Measurements from ENCODE around the gene NDUFB11.
"Not testable (repeated sequence)": the region's sequence is repeated elsewhere in the genome, so short reads cannot be mapped to it uniquely, and the experiment has no call there.

Gene NDUFB11

DNA sequence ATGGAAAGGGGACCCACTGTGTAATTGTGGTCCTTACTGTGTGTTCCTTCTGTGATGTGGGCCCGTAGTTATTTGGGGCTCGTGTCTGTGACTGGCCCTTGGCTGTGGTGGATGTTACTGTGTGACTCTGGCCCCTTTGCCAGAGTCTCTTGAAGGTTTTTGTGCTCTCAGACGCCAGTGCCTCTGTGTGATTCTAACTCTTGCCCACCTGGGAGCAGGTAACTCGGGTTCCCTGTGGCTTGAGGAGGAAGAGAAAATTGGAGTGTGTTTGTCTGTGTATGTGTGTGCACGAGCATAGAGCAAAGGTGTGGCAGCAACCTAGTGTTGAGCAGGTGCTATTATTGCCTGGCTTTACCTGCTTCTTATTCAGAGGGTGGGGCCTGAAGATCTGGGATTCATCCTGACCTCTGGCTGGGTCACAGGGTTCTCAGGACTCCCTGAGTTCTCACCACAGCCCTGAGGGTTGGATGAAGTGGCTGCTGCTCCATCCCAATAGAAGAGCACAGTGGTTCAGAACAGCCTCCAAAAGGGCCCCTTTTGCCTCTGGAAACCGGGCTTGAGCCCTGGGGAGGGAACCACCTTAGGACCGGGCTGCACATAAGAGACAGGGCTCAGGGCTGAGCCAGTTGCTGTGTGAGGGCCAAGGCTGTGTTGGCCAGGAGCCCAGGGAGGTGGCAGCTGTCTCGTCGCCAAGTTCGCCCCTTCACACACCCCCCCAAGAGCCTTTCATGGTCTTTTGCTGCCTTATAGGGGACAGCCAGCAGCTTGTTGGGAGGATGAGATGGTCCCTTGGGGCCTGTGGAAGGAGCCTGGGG is 1.8 kb upstream of the NDUFB11 start:
- no peak for DNase-seq (ENCODE audit: low spot score)

DNA sequence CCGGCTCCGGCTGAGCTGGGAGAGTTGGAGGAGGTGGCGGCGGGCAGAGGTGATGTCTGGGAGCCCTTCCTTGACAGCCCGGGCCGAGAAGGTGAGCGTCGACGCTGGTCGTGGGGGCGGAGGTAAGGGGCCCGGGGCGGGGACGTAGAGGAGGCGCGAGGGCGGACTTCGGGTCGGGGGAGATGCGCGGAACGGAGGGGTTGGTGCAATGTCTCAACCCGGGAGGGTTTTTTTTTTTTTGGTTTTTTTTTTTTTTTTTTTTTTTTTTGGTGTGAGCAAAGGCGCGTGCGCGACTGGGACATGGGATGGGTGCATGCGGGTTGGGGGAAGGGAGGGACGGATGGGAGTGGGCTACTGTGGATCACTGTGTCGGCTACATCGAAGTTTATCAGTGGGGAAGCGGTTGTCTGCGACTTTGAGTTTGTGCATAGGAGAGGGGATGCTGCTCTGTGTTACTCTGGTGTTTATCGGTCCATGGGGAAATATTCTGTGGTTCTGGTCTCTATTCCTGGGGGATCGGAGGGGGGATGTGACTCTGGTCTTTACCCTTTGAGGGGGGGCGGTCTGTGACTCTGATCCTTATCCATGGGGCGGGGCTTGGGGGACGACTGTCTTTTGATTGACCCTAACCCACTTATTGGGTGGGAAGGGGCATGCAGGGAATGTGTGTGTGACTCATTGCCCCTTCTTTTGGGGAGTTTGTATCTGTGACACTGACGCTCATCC is 1.1 kb upstream of the NDUFB11 start:
- DNase-seq (ENCODE audit: low spot score), result peak; percentile 49

DNA sequence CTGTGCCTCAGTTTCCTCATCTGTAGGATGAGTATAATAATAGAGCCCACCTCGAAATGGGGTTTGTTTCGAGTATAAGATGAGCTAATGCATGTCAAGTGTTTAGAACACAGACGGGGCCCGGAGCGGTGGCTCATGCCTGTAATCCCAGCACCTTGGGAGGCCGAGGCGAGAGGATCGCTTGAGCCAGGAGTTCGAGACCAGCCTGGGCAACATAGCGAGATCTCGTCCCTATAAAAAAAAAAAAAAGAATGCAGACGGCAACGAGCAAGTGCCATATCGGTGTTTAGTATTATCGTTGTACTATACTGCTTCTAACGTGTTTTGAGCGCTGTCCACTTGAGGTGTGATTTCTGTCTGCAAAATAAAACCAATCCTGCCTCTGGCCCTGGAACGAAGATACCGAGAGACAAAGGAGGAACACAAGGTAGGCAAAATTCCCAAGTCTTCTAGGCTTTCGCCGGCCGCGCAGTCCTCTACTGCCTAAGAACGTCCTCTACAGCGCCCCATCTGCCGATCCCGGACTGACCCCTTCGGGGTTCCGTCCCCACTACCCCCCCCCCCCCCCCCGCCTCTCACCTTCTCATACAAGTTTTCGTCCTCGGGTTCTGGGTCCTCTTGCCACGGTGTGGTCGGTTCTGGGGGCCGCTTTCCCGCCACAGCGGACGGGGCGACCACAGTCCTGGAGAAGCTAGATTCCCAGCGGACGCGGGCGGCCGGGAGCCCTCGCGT is 442 bp downstream of the NDUFB11 start:
- peak; percentile 55 for DNase-seq (ENCODE audit: low spot score)

DNA sequence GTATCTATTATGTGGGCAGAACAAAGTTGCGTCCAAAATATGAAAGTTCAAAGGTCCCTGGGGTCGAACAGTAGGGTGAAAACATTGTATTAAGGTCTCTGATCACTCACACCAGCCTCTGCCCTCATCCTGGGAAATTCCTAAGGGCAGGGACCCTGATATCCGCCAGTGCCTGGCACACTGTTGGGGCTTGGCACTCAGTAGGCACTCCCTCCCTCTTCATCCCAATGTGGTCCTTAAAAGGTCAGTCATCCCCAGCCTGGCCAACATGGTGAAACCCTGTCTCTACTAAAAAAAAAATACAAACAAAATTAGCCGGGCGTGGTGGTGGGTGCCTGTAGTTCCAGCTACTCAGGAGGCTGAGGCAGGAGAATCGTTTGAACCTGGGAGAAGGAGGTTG is 6.3 kb downstream of the NDUFB11 start:
- no peak for DNase-seq (ENCODE audit: low spot score)

DNA sequence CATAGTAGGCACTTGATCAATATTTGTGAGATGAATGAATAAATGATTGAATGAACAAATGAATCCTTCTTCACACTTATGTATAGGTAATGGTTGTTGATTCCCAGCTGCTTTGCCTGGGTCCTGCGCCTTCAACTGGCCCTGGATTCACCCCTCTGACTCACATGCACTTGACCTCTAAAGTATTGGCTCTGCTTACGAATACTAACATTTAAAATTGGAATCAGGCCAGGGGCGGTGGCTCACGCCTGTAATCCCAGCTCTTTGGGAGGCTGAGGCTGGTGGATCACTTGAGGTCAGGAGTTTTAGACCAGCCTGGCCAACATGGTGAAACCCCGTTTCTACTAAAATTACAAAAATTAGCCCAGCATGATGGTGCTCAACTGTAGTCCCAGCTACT is 8.9 kb downstream of the NDUFB11 start:
- not testable (repeated sequence) for DNase-seq (ENCODE audit: low spot score)

DNA sequence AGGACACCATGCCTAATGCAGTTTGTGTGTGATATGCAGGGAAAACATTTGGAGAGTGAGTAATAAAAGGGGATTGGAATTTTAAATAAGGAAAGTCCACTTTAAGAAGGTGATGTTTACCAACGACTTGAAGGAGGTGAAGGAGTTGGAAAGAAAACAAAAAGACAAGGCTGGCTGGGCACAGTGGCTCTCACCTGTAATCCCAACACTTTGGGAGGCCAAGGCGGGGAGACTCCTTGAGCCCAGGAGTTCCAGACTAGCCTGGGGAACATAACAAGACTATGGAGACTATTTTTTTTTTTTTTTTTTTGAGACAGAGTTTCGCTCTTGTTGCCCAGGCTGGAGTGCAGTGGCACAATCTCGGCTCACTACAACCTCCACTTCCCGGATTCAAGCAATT is 11.0 kb downstream of the NDUFB11 start:
- DNase-seq (ENCODE audit: low spot score), result no peak

DNA sequence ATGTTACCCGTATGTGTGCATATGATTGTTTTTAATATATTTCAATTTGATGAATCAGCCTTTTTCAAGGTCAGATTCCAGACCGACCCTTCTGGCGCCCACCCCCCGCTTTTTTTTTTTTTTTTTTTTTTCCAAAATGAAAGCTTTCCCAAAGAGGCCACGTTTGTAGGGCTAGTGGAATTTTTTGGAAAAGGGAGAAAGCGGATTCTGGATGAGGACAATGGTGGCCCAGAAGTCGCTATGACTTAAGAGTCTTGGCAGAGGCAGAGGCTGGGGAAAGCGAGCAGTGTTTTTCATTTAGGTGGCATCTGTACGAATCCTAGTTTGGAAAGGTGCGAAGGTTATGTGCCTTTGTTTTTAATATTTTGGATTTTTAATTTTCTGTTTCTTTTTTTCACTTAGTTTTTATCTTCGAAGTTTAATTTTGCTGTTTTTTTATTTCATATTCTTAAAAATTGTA is 14.6 kb downstream of the NDUFB11 start:
- no peak for DNase-seq (ENCODE audit: low spot score)

DNA sequence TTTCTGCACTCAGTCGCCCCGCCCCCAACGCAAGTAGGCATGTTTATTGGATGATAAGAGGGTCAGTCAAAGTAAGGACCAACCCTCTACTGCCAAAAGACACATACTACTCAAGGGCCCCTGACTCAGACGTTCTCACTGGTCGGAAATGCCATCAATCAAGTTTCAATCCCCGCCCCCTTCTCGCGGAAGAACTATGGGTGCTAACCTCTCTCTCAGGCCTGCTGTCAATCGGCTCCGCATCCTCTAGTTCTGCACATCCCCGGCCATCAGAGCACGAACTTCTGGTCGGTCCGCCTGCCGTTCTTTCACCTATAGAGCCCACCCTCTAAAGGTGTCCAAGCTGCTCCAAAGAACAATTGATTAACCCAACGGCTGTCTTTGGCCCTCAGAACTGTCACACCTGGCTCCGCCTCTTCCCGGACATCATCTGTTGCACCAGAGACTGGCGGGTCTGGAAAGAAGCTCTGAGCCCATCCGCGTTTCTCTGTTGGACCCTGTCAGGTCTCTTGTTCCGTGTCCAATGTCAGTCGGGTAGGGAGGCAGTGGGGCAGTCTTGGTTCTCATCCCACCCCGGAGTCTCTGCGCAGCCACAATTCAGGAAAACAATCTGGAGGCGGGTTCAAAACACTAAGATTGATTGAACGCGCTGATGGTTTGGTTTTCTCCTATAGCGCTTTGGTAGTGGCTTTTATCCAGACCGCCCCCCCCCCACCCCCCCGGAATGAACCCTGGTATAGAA is 15.2 kb downstream of the NDUFB11 start:
- peak; percentile 86 for DNase-seq (ENCODE audit: low spot score)

DNA sequence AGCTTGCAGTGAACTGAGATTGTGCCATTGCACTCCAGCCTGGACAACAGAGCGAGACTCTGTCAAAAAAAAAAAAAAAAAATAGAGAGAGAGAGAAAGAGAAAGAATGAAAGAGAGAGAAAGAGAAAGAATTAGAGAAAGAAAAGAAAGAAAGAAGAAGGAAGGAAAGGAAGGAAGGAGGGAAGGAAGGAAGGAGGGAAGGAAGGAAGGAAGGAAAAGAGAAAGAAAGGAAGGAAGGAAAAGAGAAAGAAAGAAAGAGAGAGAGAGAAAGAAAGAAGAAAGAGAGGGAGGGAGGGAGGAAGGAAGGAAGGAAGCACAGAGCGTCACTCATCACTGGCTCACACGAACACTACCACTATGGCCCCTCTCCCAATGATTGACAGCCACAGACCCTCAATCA is 20.0 kb downstream of the NDUFB11 start:
- DNase-seq (ENCODE audit: low spot score), result not testable (repeated sequence)

DNA sequence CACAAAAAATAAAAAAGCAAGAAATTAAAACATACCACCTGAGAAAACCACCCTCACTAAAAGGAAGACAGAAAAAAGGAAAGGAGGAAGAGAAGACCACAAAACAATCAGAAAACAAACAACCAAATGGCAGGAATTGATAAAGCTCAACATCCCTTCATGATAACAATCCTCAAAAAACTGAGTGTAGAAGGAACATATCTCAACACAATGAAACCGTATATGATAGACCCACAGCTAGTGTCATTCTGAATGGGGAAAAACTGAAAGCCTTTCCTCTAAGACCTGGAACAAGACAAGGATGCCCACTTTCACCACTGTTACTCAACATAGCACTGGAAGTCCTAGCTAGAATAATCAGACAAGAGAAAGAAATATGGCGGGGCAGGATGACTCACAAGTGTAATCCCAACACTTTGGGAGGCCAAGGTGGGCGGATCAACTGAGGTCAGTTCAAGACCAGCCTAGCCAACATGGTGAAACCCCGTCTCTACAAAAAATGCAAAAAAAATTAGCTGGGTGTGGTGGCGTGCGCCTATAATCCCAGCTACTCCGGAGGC is 27.9 kb downstream of the NDUFB11 start:
- DNase-seq (ENCODE audit: low spot score), result not testable (repeated sequence)

DNA sequence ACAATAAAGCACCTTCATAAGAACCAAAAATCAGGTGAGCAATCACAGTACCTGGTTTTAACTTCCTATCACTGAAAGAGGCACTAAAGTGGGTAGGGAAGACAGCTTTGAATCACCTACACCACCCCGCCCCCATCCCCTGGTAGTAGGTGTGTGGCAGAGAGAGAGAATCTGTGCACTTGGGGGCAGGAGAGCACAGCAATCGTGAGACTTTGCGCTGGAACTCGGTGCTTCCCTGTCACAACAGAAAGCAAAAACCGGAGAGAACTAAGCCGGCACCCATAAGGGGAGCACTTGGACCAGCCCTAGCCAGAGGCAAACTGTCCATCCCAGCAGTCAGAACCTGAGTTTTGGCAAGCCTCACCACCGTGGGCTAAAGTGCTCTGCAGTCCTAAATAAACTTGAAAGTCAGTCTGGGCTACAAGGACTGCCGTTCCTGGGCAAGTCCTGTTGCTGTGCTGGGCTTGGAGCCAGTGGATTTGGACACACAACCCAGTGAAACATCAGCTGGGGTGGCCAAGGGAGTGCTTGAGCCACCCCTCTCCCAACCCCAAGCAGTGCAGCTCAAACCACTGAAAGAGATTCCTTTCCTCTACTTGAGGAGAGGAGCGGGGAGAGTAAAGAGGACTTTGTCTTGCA is 32.1 kb downstream of the NDUFB11 start:
- DNase-seq (ENCODE audit: low spot score), result no peak

DNA sequence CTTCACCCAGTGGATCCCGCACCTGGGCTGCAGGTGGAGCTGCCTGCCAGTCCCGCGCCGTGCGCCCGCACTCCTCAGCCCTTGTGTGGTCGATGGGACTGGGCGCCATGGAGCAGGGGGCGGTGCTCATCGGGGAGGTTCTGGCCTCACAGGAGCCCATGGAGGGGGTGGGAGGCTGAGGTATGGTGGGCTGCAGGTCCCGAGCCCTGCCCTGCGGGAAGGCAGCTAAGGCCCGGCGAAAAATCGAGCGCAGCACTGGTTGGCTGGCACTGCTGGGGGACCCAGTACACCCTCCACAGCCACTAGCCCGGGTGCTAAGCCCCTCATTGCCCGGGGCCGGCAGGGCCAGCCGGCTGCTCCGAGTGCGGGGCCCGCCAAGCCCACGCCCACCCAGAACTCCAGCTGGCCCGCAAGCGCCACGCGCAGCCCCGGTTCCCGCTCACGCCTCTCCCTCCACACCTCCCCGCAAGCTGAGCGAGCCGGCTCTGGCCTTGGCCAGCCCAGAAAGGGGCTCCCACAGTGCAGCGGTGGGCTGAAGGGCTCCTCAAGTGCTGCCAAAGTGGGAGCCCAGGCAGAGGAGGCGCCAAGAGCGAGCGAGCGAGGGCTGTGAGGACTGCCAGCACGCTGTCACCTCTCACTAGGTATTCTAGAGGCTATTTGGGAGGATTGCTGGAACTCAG is 33.4 kb downstream of the NDUFB11 start:
- not testable (repeated sequence) for DNase-seq (ENCODE audit: low spot score)

DNA sequence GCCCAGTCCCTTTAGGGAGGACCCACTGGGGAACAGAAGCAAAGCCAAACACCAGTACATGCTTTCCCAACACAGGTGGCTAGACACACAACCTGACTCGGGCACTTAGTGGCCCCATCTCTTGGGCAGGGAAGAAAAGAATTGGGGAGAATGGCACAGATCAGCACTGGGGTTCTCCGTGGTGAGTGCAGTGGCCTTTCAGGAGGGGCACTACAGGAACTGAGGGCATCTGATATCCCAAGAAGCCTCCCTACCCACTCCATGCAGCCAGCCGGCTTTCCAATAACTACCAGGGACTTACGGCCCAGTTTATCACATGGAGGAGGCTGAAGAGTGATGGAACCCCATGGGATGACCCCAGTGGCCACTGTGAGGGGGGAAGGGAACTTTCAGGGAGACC is 43.3 kb downstream of the NDUFB11 start:
- no peak for DNase-seq (ENCODE audit: low spot score)

DNA sequence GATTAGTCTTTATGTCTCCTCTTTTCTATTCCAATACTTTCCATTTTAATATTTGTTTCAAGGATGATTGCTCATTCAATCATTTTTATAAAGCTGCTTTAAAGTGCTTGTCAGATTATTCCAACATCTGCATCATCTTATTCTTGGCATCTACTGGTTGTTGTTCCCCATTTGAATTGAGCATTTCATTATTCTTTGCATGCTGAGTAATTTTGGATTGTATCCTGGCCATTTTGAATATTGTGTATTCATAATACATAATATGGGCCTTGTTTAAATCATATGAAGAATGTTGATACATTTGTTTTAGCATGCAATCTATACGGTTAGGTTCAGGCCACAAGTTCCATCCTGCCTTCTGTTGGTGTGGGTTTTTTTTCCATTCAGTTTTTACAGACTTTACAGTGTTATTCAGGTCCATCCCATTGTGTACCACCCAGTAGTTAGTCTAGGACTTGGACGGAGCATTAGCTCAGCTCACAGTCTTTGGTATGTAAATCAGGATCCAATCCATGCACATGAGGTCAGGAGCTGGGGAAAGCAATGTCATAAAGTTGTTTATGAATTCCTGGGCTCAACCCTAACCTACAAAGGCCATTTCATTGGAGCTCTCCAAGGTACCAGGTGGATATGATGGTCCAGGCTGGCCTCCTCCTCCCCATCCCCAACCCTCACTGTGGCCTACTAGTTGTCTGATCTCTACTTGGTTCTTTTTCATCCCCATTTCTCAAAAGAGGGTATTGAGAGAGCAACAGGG is 46.0 kb downstream of the NDUFB11 start:
- DNase-seq (ENCODE audit: low spot score), result no peak

DNA sequence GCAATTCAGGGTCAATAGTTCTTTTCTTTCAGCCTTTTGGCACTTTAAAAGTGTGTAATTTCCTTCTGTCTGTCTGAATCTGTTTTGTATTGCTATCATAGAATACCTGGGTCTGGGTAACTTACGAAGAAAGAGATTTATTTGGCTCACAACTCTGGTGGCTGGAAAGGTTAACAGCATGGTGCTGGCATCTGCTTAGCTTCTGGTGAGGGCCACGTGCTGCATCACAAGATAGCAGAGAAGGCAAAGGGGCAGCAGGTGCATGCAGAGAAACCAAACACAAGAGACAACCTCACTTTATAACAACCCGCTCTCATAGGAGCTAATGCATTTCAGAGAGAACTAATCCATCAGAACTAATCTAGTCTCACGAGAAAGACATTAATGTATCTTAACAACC is 47.5 kb downstream of the NDUFB11 start:
- DNase-seq (ENCODE audit: low spot score), result no peak

DNA sequence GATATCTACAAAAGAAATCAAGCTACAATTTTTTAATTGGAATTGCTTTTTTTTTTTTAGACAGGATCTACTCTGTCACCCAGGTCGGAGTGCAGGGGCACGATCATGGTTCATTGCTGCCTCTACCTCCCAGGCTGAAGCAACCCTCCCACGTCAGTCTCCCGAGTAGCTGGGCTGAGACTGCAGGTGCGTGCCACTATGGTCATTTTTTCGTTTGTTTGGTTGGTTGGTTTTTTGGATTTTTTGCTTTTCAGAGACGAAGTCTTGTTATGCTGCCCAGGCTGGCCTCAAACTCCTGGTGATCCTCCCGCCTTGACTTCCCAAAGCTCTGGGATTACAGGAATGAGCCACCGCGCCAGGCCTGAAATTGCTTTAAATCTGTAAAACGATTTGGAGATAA is 50.6 kb downstream of the NDUFB11 start:
- DNase-seq (ENCODE audit: low spot score), result no peak

DNA sequence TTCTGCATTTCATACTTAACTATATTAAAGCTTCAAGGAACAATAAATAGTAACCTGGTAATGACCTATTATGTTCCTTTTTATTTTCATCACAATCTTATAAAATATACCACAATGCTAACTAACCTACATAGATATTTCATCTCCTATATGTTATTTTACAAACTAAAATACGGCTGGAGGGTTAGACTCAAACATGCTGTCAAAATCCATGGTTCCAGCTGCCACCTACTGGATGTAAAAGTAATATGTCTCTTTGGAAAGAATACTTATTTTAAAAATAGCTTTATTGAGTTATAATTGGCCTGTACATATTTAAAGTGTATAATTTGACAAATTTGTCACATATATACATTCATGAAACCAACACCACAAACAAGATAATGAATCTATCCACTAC is 51.3 kb downstream of the NDUFB11 start:
- peak; percentile 21 for DNase-seq (ENCODE audit: low spot score)
